ENCODE data around the gene CENPE. TPM values are rescaled to one million over a fixed set of nuclear protein-coding genes. Genes with fewer than 3 reads are reported as not detected.
A peak's percentile ranks its signal among the peaks of the same experiment; 100 is the strongest.

CENPE gene
- total RNA-seq, 1 donor from 2014 or later, result 2.2 TPM

- no peak for DNase-seq (ENCODE audit: low spot score)
Measured at GRCh38 chr4:103076747-103077347, 121.3 kb downstream of the CENPE start, which contains the start of gene SLC9B2. TSS of gene SLC9B2 (minus strand) at chr4:103076761. CDS start at chr4:103067550, 9,211 bp downstream.

GRCh38 chr4:103075894-103076746, 122.0 kb downstream of the CENPE start:
- DNase-seq (ENCODE audit: low spot score), result peak; percentile 46

DNA sequence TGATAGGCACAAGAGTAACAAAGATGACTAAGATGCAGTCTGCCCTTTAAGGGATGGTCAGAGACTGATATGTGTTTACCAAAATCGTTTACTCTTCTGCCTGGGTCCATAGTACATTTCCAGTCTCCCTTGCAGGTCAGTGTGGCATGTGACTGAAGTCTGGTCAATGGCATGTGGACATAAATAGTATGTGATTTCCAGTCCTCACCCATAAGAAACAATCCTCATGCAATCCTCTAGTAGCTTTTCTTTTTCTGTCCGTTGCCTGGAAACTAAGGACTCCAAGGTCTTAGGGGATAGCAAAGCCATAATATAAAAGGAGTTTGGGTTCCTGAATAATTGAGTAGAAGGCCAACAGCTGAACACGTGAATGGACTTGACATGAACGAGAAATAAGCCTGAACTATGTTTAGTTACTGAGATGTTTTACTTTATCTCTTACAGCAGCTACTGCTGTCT, 122.7 kb downstream of the CENPE start:
- peak; percentile 40 for DNase-seq (ENCODE audit: low spot score)

- DNase-seq (ENCODE audit: low spot score), result no peak
Measured at GRCh38 chr4:103074744-103075434, 123.3 kb downstream of the CENPE start.

GRCh38 chr4:103073792-103074438, 124.2 kb downstream of the CENPE start:
- no peak for DNase-seq (ENCODE audit: low spot score)

DNA sequence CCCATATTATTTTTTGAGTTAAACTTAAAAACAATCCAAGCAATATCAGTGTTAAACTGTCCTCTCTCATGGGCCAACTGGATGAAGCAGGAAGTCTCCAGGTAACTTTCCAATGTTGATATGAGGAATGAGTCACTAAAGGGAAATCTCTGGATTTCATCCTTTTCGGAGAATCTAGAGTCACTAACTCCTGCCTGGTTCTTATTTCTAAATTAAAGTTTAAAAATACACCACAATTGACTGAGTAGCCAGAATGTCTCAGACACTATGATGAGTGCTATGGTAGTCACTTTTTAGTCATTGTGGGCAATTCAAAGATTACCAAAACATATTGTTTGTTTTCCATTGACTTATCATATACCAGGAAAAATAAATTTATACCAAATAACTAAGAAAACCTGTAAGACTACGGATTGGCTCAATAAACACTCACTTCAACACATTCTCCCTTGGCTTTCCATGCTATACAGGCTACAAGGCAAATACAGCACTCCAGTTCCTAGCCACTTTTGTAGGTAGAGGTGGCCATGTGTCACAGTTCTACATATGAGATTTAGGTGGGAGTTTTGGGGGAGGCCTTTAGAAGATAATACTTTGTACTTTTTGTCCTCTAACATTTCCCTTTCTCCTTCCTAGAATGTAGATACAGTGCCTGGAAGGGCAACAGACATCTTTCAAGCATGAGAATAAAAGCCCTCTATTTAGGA, 130.1 kb downstream of the CENPE start:
- no peak for DNase-seq (ENCODE audit: low spot score)

GRCh38 chr4:103060453-103061148, 137.5 kb downstream of the CENPE start:
- no peak for DNase-seq (ENCODE audit: low spot score)

Other genes with a start within 250 kb of the CENPE start
- 0.81 TPM for gene SLC9B1, start 178.6 kb downstream of the CENPE start, total RNA-seq
- 9.3 TPM for gene SLC9B2, start 121.6 kb downstream of the CENPE start, total RNA-seq
- 71.8 TPM for gene BDH2, start 98.5 kb downstream of the CENPE start, total RNA-seq

Data from mucosa of gallbladder (tissue), 1 donor.